GM12878 (cell line): ENCODE data around the gene SLC23A1. TPM values are rescaled to one million over a fixed set of nuclear protein-coding genes. Genes with fewer than 3 reads are reported as not detected.
A peak's percentile ranks its signal among the peaks of the same experiment; 100 is the strongest.

Experiments used
- ATAC-seq: fragments of 200-7000 bp; cut with Tn5 transposase; 3 replicates; pipeline ENCODE4 v1.9.1; 2020; ENCODE audit warnings: mild to moderate bottlenecking, moderate library complexity
- BruUV-seq: library from RNA; stranded (reverse); fragments of 400-500 nt; replicated peaks from 2 replicates; lab custom pipeline; 2021; lab: Mats Ljungman, UMichigan
- CTCF ChIA-PET: fragments of 300-600 bp; sonication (Branson Sonifier 250); formaldehyde crosslinking; extraction: SDS; loops from one replicate; lab custom pipeline; 2021; ENCODE audit warnings: inconsistent platforms; lab: Yijun Ruan, JAX
- POLR2A ChIA-PET: fragments of 350-600 bp; formaldehyde crosslinking; extraction: SDS; loops from one replicate; lab custom pipeline; 2021; ENCODE audit warnings: inconsistent platforms; lab: Charles Lee
- RAD21 ChIA-PET: fragments of 300-600 bp; sonication (Branson Sonifier 250); formaldehyde crosslinking; loops from one replicate; lab custom pipeline; 2023; ENCODE audit warnings: antibody characterized with exemption; ENCODE audit not compliant: unreplicated experiment; lab: Charles Lee
- SMC1A ChIA-PET: fragments of 300-600 bp; sonication (Branson Sonifier 250); formaldehyde crosslinking; loops from one replicate; lab custom pipeline; 2023; ENCODE audit not compliant: unreplicated experiment, uncharacterized antibody; lab: Charles Lee
- DNase-seq: peaks from one replicate; pipeline ENCODE4 v3.0.0-alpha.2; 2011; ENCODE audit warnings: low read depth, low spot score
- FAIRE-seq: peaks from 3 replicates; lab custom pipeline; 2011; peaks lifted over from hg19 to GRCh38; lab: Jason Lieb, UNC
- H2AFZ ChIP-seq: 2 replicates; pipeline ENCODE4 v1.6.0; 2011; ENCODE audit warnings: low read depth, low read length, control low read depth; ENCODE audit not compliant: control insufficient read depth
- H3K27ac ChIP-seq: 2 replicates; pipeline ENCODE4 v1.5.1; 2011; ENCODE audit warnings: control low read depth; ENCODE audit not compliant: control insufficient read depth, insufficient read depth
- H3K27me3 ChIP-seq, 2 experiments: replicated peaks in 1 of 2; 2 replicates each; pipeline versions ENCODE4 v1.6.0 to v1.6.1; 2011; ENCODE audit warnings: low read length in 1 of 2; ENCODE audit not compliant: control insufficient read depth in 2 of 2, insufficient read depth in 2 of 2
- H3K36me3 ChIP-seq, 2 experiments: 2 replicates each; pipeline ENCODE4 v1.5.1; 2011; ENCODE audit warnings: low read length in 1 of 2; ENCODE audit not compliant: control insufficient read depth in 2 of 2, insufficient read depth in 2 of 2
- H3K4me1 ChIP-seq: 2 replicates; pipeline ENCODE4 v1.6.1; 2011; ENCODE audit warnings: mild to moderate bottlenecking, low read length, moderate library complexity, mixed read lengths; ENCODE audit not compliant: control insufficient read depth, insufficient read depth
- H3K4me2 ChIP-seq: 2 replicates; pipeline ENCODE4 v1.6.0; 2011; ENCODE audit warnings: control low read depth; ENCODE audit not compliant: control insufficient read depth, insufficient read depth
- H3K4me3 ChIP-seq: fragments of 200-600 bp; sonication (generic); 2 replicates; pipeline ENCODE4 v1.5.1; 2016
- H3K79me2 ChIP-seq: 2 replicates; pipeline ENCODE4 v1.6.0; 2011; ENCODE audit warnings: low read length; ENCODE audit not compliant: control insufficient read depth, insufficient read depth
- H3K9ac ChIP-seq: 2 replicates; pipeline ENCODE4 v1.8.0; 2011; ENCODE audit warnings: low read length, control low read depth, mixed read lengths; ENCODE audit not compliant: control insufficient read depth, insufficient read depth
- H3K9me3 ChIP-seq: replicated peaks from 3 replicates; pipeline ENCODE4 v1.5.1; 2011; ENCODE audit warnings: mild to moderate bottlenecking, low read length; ENCODE audit not compliant: control insufficient read depth, insufficient read depth
- H4K20me1 ChIP-seq: 2 replicates; pipeline ENCODE4 v1.6.0; 2011; ENCODE audit not compliant: control insufficient read depth, insufficient read depth
- CHD2 ChIP-seq: IDR thresholded peaks from 2 replicates; pipeline ENCODE4 v1.6.1; 2011; ENCODE audit warnings: low read depth, low read length, improper control_type of control experiment, borderline replicate concordance
- GABPA ChIP-seq: IDR thresholded peaks from 2 replicates; pipeline ENCODE4 v1.6.1; 2014; ENCODE audit warnings: antibody characterized with exemption, low read depth, mild to moderate bottlenecking, inconsistent platforms
- IKZF2 ChIP-seq, 2 experiments: fragments of 450-650 bp; IDR thresholded peaks; 2 replicates each; pipeline ENCODE4 v1.6.1; 2017; ENCODE audit warnings: mild to moderate bottlenecking in 2 of 2, moderate library complexity in 2 of 2
- KDM1A ChIP-seq: fragments of 200-600 bp; sonication (generic); IDR thresholded peaks from 2 replicates; pipeline ENCODE4 v1.6.1; 2016; ENCODE audit warnings: borderline replicate concordance
- MEF2B ChIP-seq: fragments of 450-650 bp; IDR thresholded peaks from 2 replicates; pipeline ENCODE4 v1.6.1; 2018; ENCODE audit warnings: mild to moderate bottlenecking, moderate library complexity; ENCODE audit not compliant: partially characterized antibody, poor library complexity, severe bottlenecking
- MTA2 ChIP-seq: fragments of 450-650 bp; IDR thresholded peaks from 2 replicates; pipeline ENCODE4 v1.6.1; 2016; ENCODE audit warnings: low read depth, mild to moderate bottlenecking, moderate library complexity
- STAT3 ChIP-seq: IDR thresholded peaks from 2 replicates; pipeline ENCODE4 v1.6.1; 2011; ENCODE audit warnings: low read depth, low read length, improper control_type of control experiment
- WRNIP1 ChIP-seq: IDR thresholded peaks from 2 replicates; pipeline ENCODE4 v1.6.1; 2011; ENCODE audit warnings: low read depth, low read length, improper control_type of control experiment, borderline replicate concordance
- WGBS: methylation state at CpG from one replicate; pipeline ENCODE4 v1.1.6; 2016; ENCODE audit warnings: low lambda C conversion rate; ENCODE audit not compliant: insufficient replicate concordance, insufficient coverage; ENCODE audit errors: missing lambda C conversion rate; 5-methylcytosine and 5-hydroxymethylcytosine counted together
- in situ Hi-C: fragments of 300-500 bp; cut with MboI; formaldehyde crosslinking; loops from 9 replicates; pipeline ENCODE4 v1.14.3; 2018; ENCODE audit warnings: mixed read lengths
- intact Hi-C: fragments of 100-400 bp; cut with micrococcal nuclease; formaldehyde crosslinking; loops from one replicate; pipeline ENCODE4 v1.14.2; 2022; ENCODE audit not compliant: unreplicated experiment
- polyA plus RNA-seq, 11 experiments: library from polyadenylated mRNA; depleted of rRNA in 4 of 11; unstranded in 6 of 11; stranded (reverse) in 5 of 11; fragments of >200 nt; fragmentation: Nextera tagmentation in 4 of 11; fragmentation: Illumina TruSeq in 1 of 11; extraction: Ambion mirVana in 4 of 11; extraction: Trizol in 1 of 11; gene quantifications; 1 replicate in 1 of 11; 2 replicates in 10 of 11; pipeline versions ENCODE4 v1.2.1 to v1.2.3, GENCODE V29; 2011 to 2016; ENCODE audit warnings: inconsistent platforms in 2 of 11, missing spikeins in 2 of 11, low read depth in 1 of 11
- total RNA-seq, 4 experiments: library from RNA; depleted of rRNA in 3 of 4; stranded (reverse); fragments of >200 nt in 3 of 4; fragmentation: Illumina TruSeq in 1 of 4; extraction: Trizol in 1 of 4; gene quantifications; 2 replicates each; pipeline versions ENCODE4 v1.2.1 to v1.2.3, GENCODE V29; 2013 to 2021
- TF ChIP-seq, protein P1 (sequence below): fragments of 450-650 bp; IDR thresholded peaks from 2 replicates; pipeline ENCODE4 v1.6.1; 2016; ENCODE audit warnings: mild to moderate bottlenecking

Gene SLC23A1
- total and polyA plus RNA-seq, 10 of the 15 experiments (the other 5 are each of a cell fraction or from before 2014, with no cell fraction given), result 0.35 to 4.7 (median 1.6) TPM

- CTCF ChIA-PET, result interaction anchor here (1.0 to 4.4 kb wide), 3 partner anchors 52 to 142 kb away, joined by 3 to 35 read pairs (median 6); partner anchors contain the start of gene PAIP2
- RAD21 ChIA-PET, result interaction anchor here (1.5 to 4.4 kb wide), 4 partner anchors 29 to 143 kb away, joined by 4 to 25 read pairs (median 17); no protein-coding TSS in a partner anchor
- Histone ChIP-seq H3K9me3 (no peaks in the 10 kb centered on the region), H4K20me1 (no peaks in the 10 kb centered on the region), H3K27me3 (no peaks in the 10 kb centered on the region), H3K36me3 (peaks cover 0 to 7% of the 10 kb centered on the region in 2 experiments; a peak in 1 of 4 replicates), H3K9ac (peak overlapping the region; percentile 97), H3K4me1 (peaks cover 55% of the 10 kb centered on the region), H3K79me2 (peaks cover 71% of the 10 kb centered on the region)
- POLR2A ChIA-PET, result interaction anchor here (1.0 to 1.1 kb wide), 2 partner anchors 10 to 121 kb away, joined by 3 read pairs; partner anchors contain the start of gene SPATA24
- in situ Hi-C loops, result no loop called here
- ATAC-seq, result no peak
- WGBS, result 19% methylated on average over 49 of the region's 49 CpGs
- no peak for FAIRE-seq
- no peak for DNase-seq
- BruUV-seq, result no TSS peak
- intact Hi-C loops, result loop anchor here (2.0 to 5.0 kb wide), 4 partner anchors 53 to 141 kb away; partner anchors contain the start of genes MATR3 and PAIP2
- TF ChIP-seq CHD2 (0 out of 2 replicates have a peak, but pooled peaks have one; percentile 19), GABPA (no peak), IKZF2 (IDR thresholded peaks at IDR 0.05) (peak in 1 of 2 experiments; percentile 21; a peak in 1 of 4 replicates), MEF2B (peak; percentile 67), KDM1A (no peak), MTA2 (no peak), STAT3 (no peak), WRNIP1 (no peak)
- TF ChIP-seq, protein P1, sequence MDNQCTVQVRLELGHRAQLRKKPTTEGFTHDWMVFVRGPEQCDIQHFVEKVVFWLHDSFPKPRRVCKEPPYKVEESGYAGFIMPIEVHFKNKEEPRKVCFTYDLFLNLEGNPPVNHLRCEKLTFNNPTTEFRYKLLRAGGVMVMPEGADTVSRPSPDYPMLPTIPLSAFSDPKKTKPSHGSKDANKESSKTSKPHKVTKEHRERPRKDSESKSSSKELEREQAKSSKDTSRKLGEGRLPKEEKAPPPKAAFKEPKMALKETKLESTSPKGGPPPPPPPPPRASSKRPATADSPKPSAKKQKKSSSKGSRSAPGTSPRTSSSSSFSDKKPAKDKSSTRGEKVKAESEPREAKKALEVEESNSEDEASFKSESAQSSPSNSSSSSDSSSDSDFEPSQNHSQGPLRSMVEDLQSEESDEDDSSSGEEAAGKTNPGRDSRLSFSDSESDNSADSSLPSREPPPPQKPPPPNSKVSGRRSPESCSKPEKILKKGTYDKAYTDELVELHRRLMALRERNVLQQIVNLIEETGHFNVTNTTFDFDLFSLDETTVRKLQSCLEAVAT, result peak; percentile 85
- TF ChIP-seq, all 136 proteins: peak for 4
- Histone ChIP-seq H2AFZ (peak overlapping the region; percentile 86), H3K4me3 (peak overlapping the region; percentile 87), H3K4me2 (peak overlapping the region; percentile 73), H3K27ac (peak overlapping the region; percentile 90)
- SMC1A ChIA-PET, result interaction anchor here (1.8 to 3.9 kb wide), 2 partner anchors 29 to 120 kb away, joined by 4 to 15 read pairs; no protein-coding TSS in a partner anchor
These were observed 10.5 kb upstream of the SLC23A1 start for GRCh38 chr5:139393497-139394122.
